HepG2 (cell line): ENCODE measurements around the gene EDN2. TPM values are rescaled to one million over a fixed set of nuclear protein-coding genes. Genes with fewer than 3 reads are reported as not detected.

Source experiments
- CBX5 ChIP-seq: sonication (generic); formaldehyde crosslinking; IDR thresholded peaks from 2 replicates; pipeline ENCODE4 v1.4.0; 2020; ENCODE audit warnings: missing genetic modification reagents, borderline replicate concordance
- CHCHD3 ChIP-seq: sonication (generic); formaldehyde crosslinking; IDR thresholded peaks from 2 replicates; pipeline ENCODE4 v1.8.0; 2022; ENCODE audit warnings: mild to moderate bottlenecking, missing genetic modification reagents, moderate library complexity
- HNF4A ChIP-seq: sonication (generic); formaldehyde crosslinking; IDR thresholded peaks from 2 replicates; pipeline ENCODE4 v1.4.0; 2020; ENCODE audit warnings: missing genetic modification reagents
- HNF4G ChIP-seq, 2 experiments: sonication (generic) in 1 of 2; formaldehyde crosslinking in 1 of 2; IDR thresholded peaks; 2 replicates each; pipeline versions ENCODE4 v1.4.0 to v1.6.1; 2011 to 2020; ENCODE audit warnings: borderline replicate concordance in 2 of 2, low read depth in 2 of 2, mild to moderate bottlenecking in 2 of 2, low read length in 1 of 2, missing genetic modification reagents in 1 of 2, moderate library complexity in 1 of 2
- HNRNPLL ChIP-seq: fragments of 200-400 bp; formaldehyde crosslinking; IDR thresholded peaks from 2 replicates; pipeline ENCODE4 v1.6.1; 2017; ENCODE audit warnings: mild to moderate bottlenecking, low read depth, low read length; ENCODE audit not compliant: poor library complexity, severe bottlenecking
- RBM39 ChIP-seq: fragments of 200-400 bp; formaldehyde crosslinking; IDR thresholded peaks from one replicate; pipeline ENCODE4 v1.6.1; 2018; ENCODE audit warnings: antibody characterized with exemption, mild to moderate bottlenecking, low read depth, low read length; ENCODE audit not compliant: poor library complexity, severe bottlenecking
- REPIN1 ChIP-seq: sonication (generic); formaldehyde crosslinking; IDR thresholded peaks from 2 replicates; pipeline ENCODE4 v1.8.0; 2022; ENCODE audit warnings: missing genetic modification reagents, low read depth, mild to moderate bottlenecking, borderline replicate concordance
- SP5 ChIP-seq: IDR thresholded peaks from 2 replicates; pipeline ENCODE4 v1.6.1; 2016; ENCODE audit warnings: low read depth, borderline replicate concordance
- SSRP1 ChIP-seq: IDR thresholded peaks from 2 replicates; pipeline ENCODE4 v1.6.1; 2016; ENCODE audit warnings: control low read depth
- TP53 ChIP-seq: sonication (generic); formaldehyde crosslinking; conservative IDR thresholded peaks from 2 replicates; pipeline ENCODE4 v1.4.0; 2020; ENCODE audit warnings: missing genetic modification reagents
- ZNF232 ChIP-seq: sonication (generic); formaldehyde crosslinking; IDR thresholded peaks from 2 replicates; pipeline ENCODE4 v1.4.0; 2020; ENCODE audit warnings: missing genetic modification reagents, borderline replicate concordance
- ZNF256 ChIP-seq: sonication (generic); formaldehyde crosslinking; conservative IDR thresholded peaks from 2 replicates; pipeline ENCODE4 v1.4.0; 2020; ENCODE audit warnings: missing genetic modification reagents
- ZNF274 ChIP-seq: sonication (generic); formaldehyde crosslinking; IDR thresholded peaks from 2 replicates; pipeline ENCODE4 v1.5.1; 2020; ENCODE audit warnings: mild to moderate bottlenecking, missing genetic modification reagents
- ZNF335 ChIP-seq: sonication (generic); formaldehyde crosslinking; IDR thresholded peaks from 2 replicates; pipeline ENCODE4 v1.4.0; 2020; ENCODE audit warnings: missing genetic modification reagents
- ZNF441 ChIP-seq: sonication (generic); formaldehyde crosslinking; IDR thresholded peaks from 2 replicates; pipeline ENCODE4 v1.7.0; 2021; ENCODE audit warnings: missing genetic modification reagents, borderline replicate concordance
- ZNF557 ChIP-seq: sonication (generic); formaldehyde crosslinking; IDR thresholded peaks from 2 replicates; pipeline ENCODE4 v1.4.0; 2020; ENCODE audit warnings: missing genetic modification reagents
- ZNF674 ChIP-seq: sonication (generic); formaldehyde crosslinking; IDR thresholded peaks from 2 replicates; pipeline ENCODE4 v1.5.0; 2020; ENCODE audit warnings: low read depth, mild to moderate bottlenecking, missing genetic modification reagents
- ZNF724P ChIP-seq: sonication (generic); formaldehyde crosslinking; IDR thresholded peaks from 2 replicates; pipeline ENCODE4 v1.8.0; 2022; ENCODE audit warnings: missing genetic modification reagents, borderline replicate concordance
- ZNF766 ChIP-seq: sonication (generic); formaldehyde crosslinking; IDR thresholded peaks from 2 replicates; pipeline ENCODE4 v1.5.0; 2020; ENCODE audit warnings: missing genetic modification reagents, borderline replicate concordance
- ZNF777 ChIP-seq: sonication (generic); formaldehyde crosslinking; IDR thresholded peaks from 2 replicates; pipeline ENCODE4 v1.4.0; 2020; ENCODE audit warnings: missing genetic modification reagents
- ZSCAN21 ChIP-seq: sonication (generic); formaldehyde crosslinking; IDR thresholded peaks from 2 replicates; pipeline ENCODE4 v1.8.0; 2022; ENCODE audit warnings: mild to moderate bottlenecking, missing genetic modification reagents, moderate library complexity, borderline replicate concordance
- polyA plus RNA-seq, 8 experiments: library from polyadenylated mRNA; depleted of rRNA in 3 of 8; stranded (reverse) in 7 of 8; unstranded in 1 of 8; fragments of >200 nt; fragmentation: Illumina TruSeq in 4 of 8; extraction: Trizol in 4 of 8; gene quantifications; 2 replicates each; pipeline versions ENCODE4 v1.2.1 to v1.2.3, GENCODE V29; 2011 to 2016; ENCODE audit warnings: low read depth in 4 of 8, missing spikeins in 1 of 8, mixed read lengths in 1 of 8; ENCODE audit not compliant: insufficient read depth in 1 of 8
- total RNA-seq, 5 experiments: library from RNA; depleted of rRNA; stranded (reverse); fragments of >200 nt; fragmentation: Illumina TruSeq; extraction: Trizol; gene quantifications; 2 replicates each; pipeline ENCODE4 v1.2.3, GENCODE V29; 2016; ENCODE audit warnings: low read depth in 1 of 5
- TF ChIP-seq, protein P1 (sequence below): sonication (generic); formaldehyde crosslinking; conservative IDR thresholded peaks from 2 replicates; pipeline ENCODE4 v1.4.0; 2020; ENCODE audit warnings: missing genetic modification reagents
- TF ChIP-seq, protein P2 (sequence below): sonication (generic); formaldehyde crosslinking; IDR thresholded peaks from 2 replicates; pipeline ENCODE4 v1.4.0; 2020; ENCODE audit warnings: mild to moderate bottlenecking, missing genetic modification reagents

The EDN2 gene
- total and polyA plus RNA-seq, 2 of the 13 experiments (the other 11 are each of a cell fraction or from before 2014, with no cell fraction given), result not detected

- TF ChIP-seq ZNF335 (CRISPR knock-in tag), result no peak
- TF ChIP-seq TP53 (CRISPR knock-in tag), result no peak
- TF ChIP-seq CHCHD3 (CRISPR knock-in tag), result no peak
- no peak for TF ChIP-seq HNF4G (IDR thresholded peaks at IDR 0.05; ENCODE audit: borderline replicate concordance, low read depth, low read length)
- TF ChIP-seq HNF4G (CRISPR knock-in tag; IDR thresholded peaks at IDR 0.05; ENCODE audit: borderline replicate concordance, low read depth), result no peak
- 0 out of 2 replicates have a peak, but pooled peaks have one; percentile 37 for TF ChIP-seq ZNF232
- no peak for TF ChIP-seq RBM39
- TF ChIP-seq ZNF777 (CRISPR knock-in tag), result 0 out of 2 replicates have a peak, but pooled peaks have one; percentile 28
- TF ChIP-seq HNRNPLL, result peak; percentile 24
- TF ChIP-seq ZNF441 (CRISPR knock-in tag), result no peak
- no peak for TF ChIP-seq REPIN1 (CRISPR knock-in tag)
- no peak for TF ChIP-seq ZNF256
- TF ChIP-seq HNF4A (CRISPR knock-in tag), result no peak
- TF ChIP-seq CBX5 (CRISPR knock-in tag), result no peak; the same call in 1 of the 2 replicates
- no peak for TF ChIP-seq ZNF674
- TF ChIP-seq, protein P1, sequence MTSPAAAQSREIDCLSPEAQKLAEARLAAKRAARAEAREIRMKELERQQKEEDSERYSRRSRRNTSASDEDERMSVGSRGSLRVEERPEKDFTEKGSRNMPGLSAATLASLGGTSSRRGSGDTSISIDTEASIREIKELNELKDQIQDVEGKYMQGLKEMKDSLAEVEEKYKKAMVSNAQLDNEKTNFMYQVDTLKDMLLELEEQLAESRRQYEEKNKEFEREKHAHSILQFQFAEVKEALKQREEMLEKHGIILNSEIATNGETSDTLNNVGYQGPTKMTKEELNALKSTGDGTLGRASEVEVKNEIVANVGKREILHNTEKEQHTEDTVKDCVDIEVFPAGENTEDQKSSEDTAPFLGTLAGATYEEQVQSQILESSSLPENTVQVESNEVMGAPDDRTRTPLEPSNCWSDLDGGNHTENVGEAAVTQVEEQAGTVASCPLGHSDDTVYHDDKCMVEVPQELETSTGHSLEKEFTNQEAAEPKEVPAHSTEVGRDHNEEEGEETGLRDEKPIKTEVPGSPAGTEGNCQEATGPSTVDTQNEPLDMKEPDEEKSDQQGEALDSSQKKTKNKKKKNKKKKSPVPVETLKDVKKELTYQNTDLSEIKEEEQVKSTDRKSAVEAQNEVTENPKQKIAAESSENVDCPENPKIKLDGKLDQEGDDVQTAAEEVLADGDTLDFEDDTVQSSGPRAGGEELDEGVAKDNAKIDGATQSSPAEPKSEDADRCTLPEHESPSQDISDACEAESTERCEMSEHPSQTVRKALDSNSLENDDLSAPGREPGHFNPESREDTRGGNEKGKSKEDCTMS (CRISPR knock-in tag), result no peak
- no peak for TF ChIP-seq ZNF274
- TF ChIP-seq, protein P2, sequence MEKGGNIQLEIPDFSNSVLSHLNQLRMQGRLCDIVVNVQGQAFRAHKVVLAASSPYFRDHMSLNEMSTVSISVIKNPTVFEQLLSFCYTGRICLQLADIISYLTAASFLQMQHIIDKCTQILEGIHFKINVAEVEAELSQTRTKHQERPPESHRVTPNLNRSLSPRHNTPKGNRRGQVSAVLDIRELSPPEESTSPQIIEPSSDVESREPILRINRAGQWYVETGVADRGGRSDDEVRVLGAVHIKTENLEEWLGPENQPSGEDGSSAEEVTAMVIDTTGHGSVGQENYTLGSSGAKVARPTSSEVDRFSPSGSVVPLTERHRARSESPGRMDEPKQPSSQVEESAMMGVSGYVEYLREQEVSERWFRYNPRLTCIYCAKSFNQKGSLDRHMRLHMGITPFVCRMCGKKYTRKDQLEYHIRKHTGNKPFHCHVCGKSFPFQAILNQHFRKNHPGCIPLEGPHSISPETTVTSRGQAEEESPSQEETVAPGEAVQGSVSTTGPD, result no peak
- peak; percentile 52; the same call in 1 of the 2 replicates for TF ChIP-seq ZNF766
- no peak for TF ChIP-seq ZSCAN21
- TF ChIP-seq SSRP1 (CRISPR knock-in tag), result no peak
- TF ChIP-seq SP5 (CRISPR knock-in tag), result 0 out of 2 replicates have a peak, but pooled peaks have one; percentile 20
- TF ChIP-seq ZNF724P (CRISPR knock-in tag), result no peak
- TF ChIP-seq ZNF557 (CRISPR knock-in tag), result no peak
Observed at GRCh38 chr1:41516168-41517061, 31.9 kb upstream of the EDN2 start (continued).
